Stimulated activated CD8-positive, alpha-beta memory T cell treated with anti-CD3 and anti-CD28 coated beads, Interleukin-2, amount 100 ng/mL, for 48 hours (primary cell): Measurements from ENCODE around the gene PSMA7.
"Not testable (repeated sequence)": the region's sequence is repeated elsewhere in the genome, so short reads cannot be mapped to it uniquely, and the experiment has no call there.

ENCODE experiments used
- DNase-seq, 2 donors: peaks; one replicate each; pipeline ENCODE4 v3.0.0-alpha.2; 2020; ENCODE audit warnings: low read depth in 2 of 2

The PSMA7 gene

DNA sequence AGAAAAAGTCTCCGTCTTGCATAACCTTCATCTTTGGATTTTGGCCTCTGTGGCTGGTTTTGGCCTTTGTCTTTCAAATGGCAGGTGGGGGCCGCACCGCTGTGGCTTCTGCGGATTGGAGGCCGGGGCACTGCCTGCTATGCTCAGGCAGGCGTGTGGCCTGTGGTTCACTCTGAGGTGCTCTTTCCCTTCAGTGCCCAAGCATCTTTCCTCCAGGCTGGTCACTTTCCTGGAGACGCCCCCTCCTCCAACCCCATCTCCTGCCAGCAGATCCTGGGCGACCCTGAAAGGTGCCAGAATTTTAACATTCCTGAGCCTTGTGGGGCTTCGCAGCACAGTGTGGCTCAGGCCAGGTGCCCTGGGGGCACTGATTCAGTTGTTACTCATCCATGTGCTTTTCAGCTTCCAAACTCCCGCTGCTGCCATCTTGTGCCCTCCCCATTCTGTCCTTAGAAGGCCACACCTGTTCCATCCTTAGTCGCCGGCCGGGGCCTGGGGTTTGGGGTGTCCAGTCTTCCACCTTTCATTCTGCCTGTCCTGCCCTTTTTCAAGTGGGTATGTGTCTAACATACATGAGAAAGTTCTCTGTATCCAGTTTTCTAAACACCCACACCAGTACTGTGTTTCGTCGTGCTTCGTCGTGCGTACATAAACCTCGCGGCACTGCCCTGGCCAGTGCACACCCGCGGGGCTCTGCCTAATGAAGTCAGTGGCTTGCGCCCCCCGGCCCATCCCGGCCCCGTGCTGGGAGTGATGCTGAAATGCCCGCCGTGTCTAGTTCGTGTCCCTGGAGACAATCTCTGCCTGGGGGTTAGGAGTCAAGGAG is 12.4 kb upstream of the PSMA7 start:
- DNase-seq = no peak

DNA sequence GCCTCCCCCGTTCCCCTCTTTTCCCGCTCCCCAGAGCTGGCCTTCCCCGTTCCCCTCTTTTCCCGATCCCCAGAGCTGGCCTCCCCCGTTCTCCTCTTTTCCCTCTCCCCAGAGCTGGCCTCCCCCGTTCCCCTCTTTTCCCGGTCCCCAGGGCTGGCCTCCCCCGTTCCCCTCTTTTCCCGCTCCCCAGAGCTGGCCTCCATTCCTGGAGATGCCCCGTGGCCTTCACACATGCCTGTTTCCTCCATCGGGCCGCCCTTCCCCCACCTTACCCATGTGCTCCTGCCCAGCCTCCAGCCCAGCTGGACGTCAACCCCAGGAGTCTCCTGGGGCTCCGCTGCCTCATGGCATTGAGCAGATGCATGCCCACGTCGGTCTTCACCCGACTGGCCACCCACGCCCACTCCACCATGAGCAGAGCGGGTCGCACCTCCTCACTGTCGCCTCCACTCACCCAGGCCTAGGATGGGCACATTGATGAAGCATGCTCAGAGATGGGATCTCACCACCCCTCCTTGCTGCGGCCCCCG is 8.7 kb upstream of the PSMA7 start:
- DNase-seq = no peak

DNA sequence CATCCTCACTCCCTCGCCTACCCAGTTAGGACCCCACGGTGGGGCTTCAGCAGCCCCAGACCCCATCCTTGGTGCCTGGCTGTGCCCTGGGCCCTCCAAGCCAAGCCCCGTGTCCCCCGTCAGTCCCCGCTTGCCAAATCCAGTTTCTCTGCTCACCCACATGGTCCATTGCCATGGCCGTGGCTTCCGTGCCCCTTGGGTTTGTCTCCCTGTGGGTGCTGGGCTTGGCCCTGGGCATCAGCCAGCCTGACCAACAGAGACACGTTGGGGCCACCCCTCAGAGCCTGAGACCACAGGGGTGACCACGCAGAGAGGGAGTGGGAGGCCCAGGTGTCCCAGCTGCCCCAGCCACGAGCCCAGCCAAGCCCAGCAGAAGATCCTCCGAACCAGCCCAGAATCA is 8.0 kb upstream of the PSMA7 start:
- no peak for DNase-seq

DNA sequence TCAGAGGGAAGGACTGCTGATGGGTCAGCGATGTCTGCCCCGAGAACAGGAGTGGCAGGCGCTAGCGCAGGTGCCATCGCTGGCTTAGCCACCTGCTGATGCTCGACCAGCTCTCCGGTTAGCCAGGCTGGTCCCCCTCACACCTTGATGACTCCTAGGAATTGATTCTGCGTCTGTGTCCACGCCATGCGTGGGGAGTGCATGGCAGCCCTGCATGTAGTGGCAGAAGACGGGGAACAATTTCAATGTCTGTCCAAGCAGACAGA is 7.0 kb upstream of the PSMA7 start:
- DNase-seq = no peak

DNA sequence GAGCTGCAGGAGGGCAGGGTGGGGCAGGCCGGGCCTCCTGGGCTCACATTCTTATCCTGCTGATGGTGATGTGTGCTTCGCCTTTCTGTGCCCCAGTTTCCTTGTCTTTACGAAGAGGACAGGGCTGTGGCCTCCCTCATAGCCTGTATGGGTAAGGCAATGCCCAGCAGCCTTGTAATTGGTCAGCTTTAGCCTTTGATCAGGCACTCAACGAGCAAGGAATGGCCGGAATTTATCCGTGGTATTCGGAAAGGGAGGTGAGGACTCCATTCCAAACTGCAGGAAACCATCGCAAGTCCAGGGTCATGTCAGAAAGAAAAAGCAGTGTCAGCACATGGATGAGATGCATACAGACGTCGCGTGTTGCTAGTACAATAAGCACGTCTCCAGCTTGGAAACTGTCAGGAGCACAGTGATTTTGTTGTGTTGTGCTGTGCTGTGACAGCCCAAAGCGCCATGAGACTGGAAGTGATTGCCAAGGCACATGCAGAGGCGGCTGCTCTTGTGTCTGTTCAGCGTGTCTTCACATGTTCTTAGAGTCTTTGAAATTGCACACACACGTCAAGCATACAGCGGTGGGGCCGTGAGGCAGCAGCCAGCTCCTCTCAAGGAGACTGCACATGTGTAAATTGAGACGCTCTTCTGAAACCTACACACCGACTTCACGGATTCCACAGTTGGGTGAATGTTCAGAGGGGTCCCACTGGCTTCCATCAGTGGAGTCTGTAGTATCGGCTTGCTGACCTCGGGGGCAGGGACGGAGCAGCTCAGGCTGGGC is 6.5 kb upstream of the PSMA7 start:
- no peak for DNase-seq

DNA sequence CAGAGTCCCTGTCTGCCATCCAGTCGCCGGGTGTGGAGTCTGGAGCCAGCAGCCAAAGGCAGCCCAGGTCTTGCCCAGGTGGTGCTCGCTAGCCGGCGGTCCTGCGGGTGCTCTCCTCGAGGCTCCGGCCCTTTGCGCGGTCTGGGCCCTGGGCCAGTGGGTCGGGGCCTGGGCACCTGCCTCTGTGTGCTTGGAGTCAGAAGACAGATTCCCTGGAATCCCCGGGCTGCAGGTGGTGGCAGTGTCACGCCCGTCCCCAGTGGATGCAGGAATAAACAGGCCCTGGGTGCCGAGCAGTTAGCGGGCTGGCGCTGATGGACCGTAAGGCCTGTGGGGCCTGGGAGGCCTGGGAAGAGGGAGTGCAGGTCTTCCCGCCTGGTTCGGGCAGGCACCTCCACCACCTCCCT is 5.7 kb upstream of the PSMA7 start:
- DNase-seq = no peak

DNA sequence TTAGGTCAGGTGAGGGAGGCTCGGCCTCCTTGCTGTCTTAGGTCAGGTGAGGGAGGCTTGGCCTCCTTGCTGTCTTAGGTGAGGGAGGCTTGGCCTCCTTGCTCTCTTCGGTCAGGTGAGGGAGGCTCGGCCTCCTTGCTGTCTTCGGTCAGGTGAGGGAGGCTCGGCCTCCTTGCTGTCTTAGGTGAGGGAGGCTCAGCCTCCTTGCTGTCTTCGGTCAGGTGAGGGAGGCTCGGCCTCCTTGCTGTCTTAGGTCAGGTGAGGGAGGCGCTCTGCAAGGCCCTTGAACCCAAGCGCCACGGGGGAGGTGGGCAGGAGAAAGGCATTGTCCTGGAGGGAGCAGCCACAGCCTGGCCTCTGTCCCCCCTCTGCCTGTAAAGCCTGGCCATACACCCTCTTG is 5.2 kb upstream of the PSMA7 start:
- DNase-seq = not testable (repeated sequence)

DNA sequence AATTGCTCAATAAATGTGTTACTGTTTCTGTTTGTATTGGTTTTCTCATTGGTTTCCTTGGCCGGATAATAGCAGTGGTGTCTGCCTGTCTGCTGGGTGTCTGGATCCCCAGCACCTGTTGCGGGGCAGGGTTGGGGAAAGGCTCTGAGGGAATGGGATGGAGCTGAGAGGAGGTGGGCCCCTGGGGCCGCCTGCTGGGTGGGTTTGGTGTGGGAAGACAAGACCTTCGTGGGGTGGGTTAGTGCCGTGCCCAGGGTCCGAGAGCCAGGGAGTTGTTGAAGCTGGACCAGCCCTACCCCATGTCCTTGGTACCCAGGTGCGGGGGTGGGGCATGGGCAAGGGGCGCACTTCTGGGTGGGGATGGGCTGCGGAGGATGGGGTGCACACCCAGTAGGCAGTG is 4.3 kb upstream of the PSMA7 start:
- DNase-seq = no peak

DNA sequence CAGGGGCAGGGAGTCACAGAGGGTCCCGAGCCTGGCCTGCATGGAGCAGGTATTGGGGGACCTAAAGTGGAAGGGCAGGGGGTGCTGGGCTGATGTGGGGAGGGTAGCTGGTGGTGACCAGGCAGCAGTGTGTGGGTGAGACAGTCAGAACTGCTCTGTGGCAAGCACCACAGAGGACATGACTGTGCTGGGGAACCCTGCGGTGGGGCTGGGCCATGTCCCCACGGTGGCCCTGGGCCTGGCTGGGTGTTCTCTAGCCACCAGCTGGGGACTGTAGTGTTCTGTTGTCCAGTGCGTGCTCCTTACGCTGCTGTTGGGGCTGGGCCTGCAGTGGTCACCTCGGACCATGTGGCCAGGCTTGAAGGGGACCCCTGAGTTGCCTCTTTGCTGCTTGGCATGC is 3.9 kb upstream of the PSMA7 start:
- DNase-seq = no peak

DNA sequence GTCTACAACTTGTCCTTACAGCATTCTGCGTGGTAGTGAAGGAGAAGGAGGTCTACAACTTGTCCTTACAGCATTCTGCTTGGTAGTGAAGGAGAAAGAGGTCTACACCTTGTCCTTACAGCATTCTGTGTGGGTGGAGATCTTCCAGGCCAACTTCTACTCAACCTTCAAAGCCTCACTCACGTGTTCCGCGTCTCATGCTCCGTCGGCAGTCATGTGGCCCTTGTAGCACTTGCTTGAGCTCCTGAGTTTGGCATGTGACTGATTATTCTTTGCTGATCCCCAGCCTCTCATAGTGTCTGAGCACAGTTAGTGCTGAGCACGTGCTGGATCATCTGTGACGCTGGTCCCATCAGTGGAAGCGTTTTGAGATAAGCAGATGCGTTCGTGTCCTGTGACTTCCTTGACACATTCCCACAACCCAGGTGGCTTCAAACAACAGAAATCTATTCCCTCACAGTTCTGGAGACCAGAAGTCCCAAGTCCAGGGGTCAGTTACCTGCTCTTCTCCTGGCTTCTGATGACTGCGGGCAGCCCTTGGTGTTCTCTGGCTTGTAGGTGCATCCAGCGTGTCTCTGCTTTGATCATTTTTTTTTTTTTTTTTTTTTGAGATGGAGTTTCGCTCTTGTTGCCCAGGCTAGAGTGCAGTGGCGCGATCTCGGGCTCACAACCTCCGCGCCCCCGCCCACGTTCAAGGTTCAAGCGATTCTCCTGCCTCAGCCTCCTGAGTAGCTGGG is 3.0 kb upstream of the PSMA7 start:
- DNase-seq = no peak

DNA sequence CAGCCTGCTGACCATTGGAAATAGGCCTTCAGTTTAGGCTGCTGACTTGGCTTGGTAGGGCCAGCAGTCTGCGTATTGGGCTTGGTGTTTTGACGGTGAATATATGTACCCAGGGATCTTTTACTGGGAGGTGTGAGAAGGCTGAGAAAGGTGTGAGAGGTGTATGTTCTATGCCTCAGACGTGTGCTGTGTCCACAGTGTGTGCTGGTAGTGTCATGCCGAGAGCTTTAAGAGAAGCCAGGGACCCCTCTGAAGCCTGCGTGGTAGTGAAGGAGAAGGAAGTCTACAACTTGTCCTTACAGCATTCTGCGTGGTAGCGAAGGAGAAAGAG is 2.5 kb upstream of the PSMA7 start:
- DNase-seq = no peak

DNA sequence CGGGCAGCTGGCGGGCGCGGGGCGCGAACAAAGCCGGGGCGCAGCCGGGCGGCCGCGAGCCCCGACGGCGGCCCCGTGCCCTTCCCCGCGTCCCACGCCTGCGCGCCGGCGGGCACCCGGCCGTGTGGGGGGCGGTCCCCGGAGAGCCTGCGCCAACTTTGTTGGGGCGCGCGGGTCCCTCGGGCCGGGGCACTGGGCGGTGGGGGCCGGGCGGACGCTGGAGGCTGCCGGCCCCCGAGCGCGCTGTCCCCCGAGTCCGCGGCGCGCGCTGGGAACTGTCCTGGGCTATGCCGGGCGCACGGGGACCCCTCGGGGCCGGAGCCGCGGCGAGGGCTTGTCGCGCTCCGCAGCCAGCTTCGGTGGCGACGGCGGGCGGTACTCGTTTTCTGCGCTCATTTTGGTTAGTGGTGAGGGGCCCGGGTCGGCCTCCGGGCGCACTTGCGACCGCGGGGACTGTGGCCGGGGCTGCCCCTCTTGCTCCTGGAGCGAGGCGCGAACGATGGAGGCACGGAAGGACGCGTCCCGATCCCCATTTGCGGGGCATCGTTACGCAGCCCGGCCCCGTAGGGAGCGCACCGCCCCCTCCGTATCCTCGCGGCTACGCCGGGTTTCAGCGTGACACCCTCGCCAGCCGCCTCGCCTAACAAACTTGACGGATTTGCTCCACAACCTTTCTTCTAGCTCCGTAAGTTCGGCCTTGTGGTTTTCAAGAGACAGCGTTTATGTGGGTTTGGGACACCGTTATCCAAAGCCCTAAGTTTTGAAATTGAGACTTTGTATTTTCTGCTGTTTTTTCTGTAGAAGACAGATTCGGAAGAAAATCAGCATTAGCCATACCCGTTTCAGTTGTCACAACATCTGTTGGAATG is 997 bp upstream of the PSMA7 start:
- peak; percentile 58 to 64 for DNase-seq

DNA sequence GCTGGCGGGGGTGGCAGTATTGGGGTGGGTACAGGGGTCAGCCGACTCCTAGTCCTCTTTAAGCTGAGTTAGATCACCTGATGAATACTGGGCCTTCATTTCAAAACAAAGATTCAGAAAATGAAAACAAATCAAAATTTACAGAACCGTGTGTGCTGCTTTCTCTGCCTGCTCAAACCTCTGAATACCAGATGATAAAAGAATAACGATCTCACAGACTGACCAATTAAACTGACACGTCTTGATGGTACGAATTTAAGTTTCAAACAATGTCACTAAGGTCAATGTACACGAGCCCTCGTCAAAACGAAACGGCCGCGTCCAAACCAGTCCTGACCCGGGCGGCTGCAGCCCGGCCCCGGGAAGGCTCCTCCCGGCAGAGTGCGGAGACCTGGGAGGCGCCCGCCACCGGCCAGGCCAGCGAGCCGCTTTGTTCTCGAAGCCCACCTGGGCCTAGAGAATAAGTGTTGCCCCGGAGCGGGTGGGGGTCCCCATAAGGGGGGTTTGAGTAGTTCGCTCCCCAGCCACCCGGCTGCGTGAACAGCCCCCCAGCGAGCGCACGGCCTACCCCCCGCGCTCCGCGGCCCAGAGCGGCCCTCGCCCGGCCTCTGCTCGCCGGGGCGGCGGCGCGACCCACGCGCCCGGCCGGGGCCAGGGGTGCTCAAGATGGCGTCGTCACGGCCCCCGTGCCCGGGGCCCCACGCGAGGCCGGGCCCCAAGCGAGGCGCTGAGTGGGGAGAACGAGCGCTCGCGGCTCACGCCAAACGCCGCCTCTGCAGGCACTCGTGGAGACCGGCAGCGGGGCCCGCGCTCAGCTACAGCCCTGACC is 728 bp downstream of the PSMA7 start:
- DNase-seq = no peak

DNA sequence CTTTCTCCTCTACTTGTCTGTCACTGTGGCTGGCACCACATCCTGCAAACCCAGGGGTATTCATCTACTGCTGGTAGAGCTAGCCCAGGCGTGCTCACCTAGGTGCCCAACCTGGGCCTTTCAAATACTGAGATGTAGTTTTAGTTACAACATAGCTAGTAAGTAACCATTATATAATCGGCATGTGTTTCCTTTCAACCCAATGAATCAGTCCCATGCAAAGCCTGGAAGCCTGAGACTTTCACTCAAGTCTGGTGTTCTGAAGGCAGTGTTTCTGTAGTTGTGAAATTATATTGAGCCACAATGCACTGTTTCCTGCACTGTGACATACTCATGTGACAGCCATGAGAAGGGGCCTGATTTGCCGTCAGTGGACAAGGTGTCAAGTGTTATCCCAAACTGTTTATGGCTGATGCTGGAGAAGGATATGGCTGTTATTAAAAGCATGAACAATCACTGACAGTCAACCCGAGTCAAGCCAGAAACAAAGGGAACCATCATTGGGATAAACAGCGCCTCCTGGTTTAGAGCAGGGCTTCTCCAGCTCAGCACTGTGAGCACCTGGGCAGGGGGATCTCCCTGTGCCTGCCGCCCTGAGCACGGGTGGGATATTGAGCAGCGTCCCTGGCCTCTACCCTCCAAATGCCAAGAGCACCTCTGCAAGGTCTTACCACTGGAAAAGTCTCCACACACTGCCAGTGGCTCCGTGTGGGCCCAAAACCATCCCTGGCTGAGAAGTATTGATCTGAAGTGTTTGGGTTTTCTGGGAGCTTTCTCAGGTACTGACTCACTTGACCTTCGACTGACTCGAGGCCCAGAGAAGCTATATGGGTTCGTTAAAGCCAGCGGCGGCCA is 1.6 kb downstream of the PSMA7 start:
- no peak for DNase-seq

DNA sequence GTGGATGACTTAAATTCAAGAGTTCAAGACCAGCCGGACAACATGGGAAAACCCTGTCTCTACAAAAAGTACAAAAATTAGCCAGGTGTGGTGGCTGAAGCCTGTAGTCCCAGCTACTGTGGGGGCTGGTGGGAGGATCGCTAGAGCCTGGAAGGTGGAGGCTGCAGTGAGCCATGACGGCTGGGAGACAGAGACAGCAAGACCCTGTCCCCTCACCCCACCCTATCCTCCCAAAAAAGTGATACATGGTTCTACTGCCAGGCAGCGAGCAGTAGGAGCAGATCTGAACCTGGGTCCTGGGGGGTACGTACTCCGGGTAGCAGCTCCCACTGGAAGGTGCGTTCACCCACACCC is 2.2 kb downstream of the PSMA7 start:
- no peak for DNase-seq

DNA sequence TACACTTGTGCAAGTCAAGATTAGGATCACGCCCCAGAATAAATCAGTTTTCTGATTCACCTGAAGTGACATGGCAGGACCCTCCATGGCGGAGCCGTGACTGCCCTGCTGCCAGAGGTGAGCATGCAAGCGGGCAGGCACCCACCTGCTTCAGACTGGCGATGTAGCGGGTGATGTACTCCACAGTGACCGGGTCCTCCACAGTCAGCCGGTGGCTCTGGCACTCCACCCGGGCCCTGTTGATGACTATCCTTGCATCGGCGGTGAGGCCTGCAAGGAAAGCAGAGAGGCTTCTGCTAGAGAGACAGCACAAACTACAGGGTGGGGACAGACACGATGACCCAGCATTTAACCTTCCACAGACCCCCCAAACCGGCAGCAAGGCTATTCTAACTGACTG is 3.6 kb downstream of the PSMA7 start:
- DNase-seq = no peak

DNA sequence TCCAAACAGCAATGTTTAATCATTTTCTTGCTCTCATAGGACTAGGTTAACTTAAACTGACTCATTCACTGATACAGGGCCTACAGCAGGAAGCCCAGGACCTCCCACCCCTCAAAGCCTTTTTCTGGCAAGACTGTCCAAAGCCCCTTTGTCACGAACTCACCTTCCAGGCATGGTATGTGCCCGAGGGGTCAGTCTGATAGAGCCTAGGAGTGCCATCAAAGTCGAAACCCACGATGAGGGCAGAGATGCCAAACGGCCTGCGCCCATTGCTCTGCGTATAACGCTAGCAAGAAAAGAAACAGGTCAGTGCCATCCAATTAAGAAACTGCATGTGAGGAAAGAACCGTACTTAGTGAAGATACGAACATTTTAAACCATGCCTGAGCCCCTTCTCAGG is 4.3 kb downstream of the PSMA7 start:
- no peak for DNase-seq

DNA sequence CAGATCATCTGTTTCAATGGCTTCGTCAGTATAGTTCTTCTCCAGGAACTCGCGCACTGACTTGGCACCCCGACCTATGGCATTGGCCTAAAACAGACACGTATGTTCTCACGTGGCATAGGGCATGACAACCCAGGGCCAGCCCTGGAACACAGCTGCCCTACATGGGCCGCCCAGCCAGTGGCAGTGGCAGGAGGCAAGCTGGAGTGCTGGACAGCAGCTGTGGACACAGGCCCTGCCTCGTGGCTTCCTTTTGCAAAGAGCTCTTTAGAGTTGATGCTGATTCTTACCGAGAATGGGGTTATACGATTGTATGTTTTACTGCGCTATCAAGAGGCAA is 5.0 kb downstream of the PSMA7 start:
- DNase-seq = no peak

DNA sequence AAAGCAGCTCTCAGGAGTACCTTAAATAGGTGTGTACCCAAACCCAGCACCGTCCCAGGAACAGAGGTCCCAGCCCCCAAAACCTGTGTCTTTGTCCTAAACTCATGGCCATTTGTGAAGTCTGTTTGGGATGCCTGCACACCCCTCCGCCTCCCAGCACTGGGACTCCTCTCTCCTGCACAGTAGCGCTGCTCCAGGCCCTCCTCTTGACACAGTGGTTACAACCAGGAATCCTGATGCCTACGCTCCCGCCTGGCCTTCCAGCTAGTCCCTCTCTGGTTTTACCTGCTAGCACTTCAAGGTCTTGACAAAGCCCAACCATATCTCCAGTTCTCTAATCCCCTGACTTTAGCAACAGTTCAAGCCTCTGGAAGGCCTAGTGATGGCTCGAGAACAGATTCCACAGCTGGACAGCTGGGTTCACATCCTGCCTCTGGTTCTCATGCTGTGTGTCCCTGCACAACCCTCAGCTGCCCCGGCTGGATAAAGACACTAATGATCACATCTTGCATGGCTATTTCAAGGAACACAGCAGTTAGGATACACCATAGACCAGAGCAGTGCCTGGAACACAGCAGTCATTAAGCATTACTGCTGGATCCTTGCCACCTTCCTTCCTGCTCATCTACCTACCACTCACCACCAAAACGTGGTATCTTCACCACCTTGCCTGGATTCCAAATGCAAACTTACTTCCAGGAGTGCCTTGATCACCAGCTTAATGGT is 5.6 kb downstream of the PSMA7 start:
- DNase-seq = no peak

DNA sequence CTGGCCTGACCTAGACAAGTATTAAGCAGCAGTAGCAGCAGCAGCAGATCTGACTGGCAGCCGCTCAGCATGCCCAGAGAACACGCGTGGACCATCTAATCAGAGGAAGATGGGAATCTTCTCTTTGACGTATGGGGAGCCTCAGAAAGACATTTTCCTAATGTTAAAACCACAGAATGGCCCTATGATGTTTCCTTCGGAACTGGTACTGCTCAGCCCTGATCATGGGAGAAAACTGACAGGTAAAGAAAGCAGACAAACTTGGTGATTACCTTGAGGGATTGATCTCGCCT is 6.2 kb downstream of the PSMA7 start:
- DNase-seq = no peak
